Measurements from ENCODE around the gene GPSM1.

- TF ChIP-seq CTCF (IDR thresholded peaks at IDR 0.05) (no peak), POLR2A (IDR thresholded peaks at IDR 0.05) (no peak)
Measured at GRCh38 chr9:136358016-136358415, 30.7 kb downstream of the GPSM1 start.
